ENCODE measurements around the gene NCS1. TPM values are rescaled to one million over a fixed set of nuclear protein-coding genes. Genes with fewer than 3 reads are reported as not detected.

Gene NCS1
- polyA plus RNA-seq, 3 donors: 26.1 to 31.0 (median 28.7) TPM

DNA sequence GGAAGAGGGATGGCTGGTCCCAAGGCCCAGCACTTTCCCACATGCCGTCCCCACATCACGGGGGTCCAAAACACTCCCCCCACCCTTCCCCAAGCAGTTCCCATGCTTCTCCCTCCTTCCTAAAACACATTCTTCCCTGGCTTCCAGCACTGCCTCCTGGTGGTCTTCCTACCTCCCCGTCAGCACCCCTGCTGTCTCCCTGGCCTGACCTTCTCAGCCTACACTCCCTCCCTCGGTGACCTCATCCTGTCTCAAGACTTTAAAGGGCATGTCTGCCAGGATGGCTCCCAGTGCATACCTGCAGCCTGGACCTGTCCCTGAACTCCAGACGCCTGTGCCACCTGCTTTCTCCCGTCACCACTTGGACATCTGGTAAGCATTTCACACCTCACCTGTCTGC lies 4.3 kb upstream of the NCS1 start:
- DNase-seq (ENCODE audit: extremely low read depth in 1 of 11, low read depth in 9 of 11, low spot score in 4 of 11): no peak

- no peak for DNase-seq (ENCODE audit: extremely low read depth in 1 of 11, low read depth in 9 of 11, low spot score in 4 of 11)
Observed at GRCh38 chr9:130171226-130172148, 717 bp upstream of the NCS1 start.

GRCh38 chr9:130172858-130173665 lies 858 bp downstream of the NCS1 start:
- DNase-seq (ENCODE audit: extremely low read depth in 1 of 11, low read depth in 9 of 11, low spot score in 4 of 11): no peak

GRCh38 chr9:130173666-130173983 lies 1.4 kb downstream of the NCS1 start:
- DNase-seq (ENCODE audit: extremely low read depth in 1 of 11, low read depth in 9 of 11, low spot score in 4 of 11): no peak

- DNase-seq (ENCODE audit: extremely low read depth in 1 of 11, low read depth in 9 of 11, low spot score in 4 of 11): no peak
Observed at GRCh38 chr9:130174025-130174424, 1.8 kb downstream of the NCS1 start.

DNA sequence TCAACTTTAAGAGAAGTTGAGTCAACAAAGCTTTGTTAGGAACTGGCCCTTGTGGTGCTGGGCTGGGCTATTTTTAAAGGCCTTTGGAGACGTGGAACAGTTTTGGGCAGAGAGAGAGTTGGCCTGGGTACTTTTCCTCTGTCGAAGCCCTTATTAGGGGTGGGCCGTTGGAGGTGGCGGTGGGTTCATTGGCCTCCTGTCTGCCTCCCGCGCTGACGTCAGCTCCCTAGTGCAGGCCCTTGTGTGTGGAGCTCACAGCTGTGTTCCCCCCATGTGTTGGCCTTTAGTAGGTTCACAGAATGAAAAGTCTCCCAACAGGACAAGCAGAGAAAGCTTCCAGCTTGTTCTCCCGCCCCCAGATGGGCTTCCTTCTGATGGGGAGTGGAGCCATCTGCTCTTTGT lies 2.7 kb downstream of the NCS1 start:
- DNase-seq (ENCODE audit: extremely low read depth in 1 of 11, low read depth in 9 of 11, low spot score in 4 of 11): no peak

DNA sequence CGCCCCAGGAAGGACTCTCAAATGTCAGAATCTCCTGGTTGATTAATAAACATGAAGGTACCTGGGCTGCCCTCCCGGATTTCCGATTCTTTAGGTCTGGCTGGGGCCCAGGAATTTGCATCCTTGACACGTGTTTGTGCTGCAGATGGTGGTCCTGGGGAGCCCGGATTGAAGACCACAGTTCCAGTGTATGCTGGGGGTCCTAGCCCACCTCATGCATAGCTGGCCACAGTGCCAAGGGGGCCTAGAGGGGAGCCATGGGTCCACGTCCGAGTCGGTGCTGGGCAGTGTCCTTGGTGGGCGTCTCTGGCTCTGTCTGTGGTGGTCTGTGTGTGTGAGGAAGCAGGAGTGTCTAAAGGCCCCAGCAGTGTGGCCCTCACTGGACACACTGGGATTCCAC lies 3.2 kb downstream of the NCS1 start:
- DNase-seq (ENCODE audit: extremely low read depth in 1 of 11, low read depth in 9 of 11, low spot score in 4 of 11): no peak

DNA sequence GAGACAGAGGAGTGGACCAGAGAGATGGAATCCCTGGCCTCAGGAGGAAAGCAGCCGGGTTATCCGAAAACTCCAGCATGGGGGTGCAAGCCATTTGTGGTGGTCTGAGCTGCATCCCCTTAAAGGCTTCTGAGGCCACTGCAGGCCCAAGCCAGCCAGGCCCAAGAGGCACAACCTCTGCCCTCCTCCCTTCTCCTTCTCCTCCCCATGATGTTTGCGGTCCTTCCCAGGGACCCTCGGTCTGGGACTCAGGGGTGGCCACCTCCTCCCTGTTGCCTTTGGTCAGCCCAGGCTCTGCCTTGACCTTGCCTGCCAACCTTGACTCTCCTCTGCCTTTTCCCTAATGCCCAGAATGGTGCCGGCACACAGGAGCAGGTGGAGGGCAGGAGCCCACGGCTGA lies 4.6 kb downstream of the NCS1 start:
- DNase-seq (ENCODE audit: extremely low read depth in 1 of 11, low read depth in 9 of 11, low spot score in 4 of 11): no peak

DNA sequence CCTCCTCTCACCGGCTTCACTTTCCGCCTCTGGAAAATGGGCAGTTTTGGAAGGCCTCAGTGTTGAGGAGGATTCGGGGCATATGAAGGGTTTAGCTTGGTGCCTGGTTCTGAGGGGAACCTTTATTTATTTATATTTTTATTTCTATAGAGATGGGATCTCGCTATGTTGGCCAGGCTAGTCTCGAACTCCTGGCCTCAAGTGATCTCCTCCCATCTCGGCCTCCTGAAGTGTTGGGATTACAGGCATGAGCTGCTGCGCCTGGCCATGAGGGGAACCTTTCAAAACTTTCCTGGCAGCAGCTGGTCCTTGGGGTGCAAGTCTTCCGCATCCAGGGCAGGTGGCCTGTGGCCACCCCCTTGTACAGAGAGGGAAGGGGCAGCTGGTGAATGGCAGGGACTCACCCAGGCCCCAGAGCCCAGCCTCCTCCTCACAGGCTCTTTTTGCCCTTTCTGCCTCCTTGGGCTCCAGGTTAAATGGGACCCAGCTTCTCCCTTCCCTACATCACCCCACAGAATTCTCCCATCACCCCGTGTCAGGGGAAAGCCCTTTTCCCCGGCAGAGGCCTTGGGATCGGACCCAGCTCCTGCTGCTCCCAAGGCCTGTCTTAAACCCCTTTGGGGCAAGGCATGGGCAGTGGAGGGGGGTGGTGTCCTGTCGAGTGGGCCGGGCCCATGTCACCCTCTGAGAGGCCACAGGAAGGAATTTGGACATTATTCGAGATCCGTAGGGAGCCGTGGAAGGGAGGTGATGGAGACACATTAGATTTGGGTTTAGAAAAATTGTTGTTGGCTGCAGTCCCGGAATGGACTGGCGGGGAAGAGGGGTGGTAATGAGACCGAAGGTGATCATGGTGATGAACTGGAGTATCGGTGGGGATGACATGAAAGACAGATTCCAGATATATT lies 5.9 kb downstream of the NCS1 start:
- no peak for DNase-seq (ENCODE audit: extremely low read depth in 1 of 11, low read depth in 9 of 11, low spot score in 4 of 11)

DNA sequence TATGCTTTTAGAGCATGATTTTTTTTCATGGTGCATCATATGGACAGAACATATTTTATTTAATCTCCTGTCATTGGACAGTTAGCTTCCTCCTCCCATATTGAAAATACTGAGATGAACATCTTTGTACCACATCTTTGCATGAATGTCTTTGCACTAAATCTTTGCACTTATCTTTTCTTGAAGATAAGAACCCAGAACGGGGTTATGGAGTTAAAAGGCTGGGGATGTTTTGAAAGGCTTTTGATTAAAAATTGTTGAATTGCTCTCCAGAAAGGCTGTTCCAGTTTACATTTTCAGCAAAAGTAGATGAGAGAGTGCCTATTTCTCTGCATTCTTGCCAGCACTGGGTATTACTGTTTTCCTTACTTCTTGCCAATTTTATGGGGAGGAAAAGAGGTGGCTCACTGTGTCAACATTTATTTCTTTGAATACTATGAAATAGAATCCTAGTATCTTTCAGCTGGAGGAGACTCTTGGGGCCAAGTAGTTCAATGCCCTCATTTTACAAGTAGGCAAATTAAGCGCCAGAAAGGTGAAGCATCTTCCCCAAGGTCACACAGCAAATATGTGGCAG lies 7.2 kb downstream of the NCS1 start:
- no peak for DNase-seq (ENCODE audit: extremely low read depth in 1 of 11, low read depth in 9 of 11, low spot score in 4 of 11)

- DNase-seq (ENCODE audit: extremely low read depth in 1 of 11, low read depth in 9 of 11, low spot score in 4 of 11): no peak
Observed at GRCh38 chr9:130180516-130180915, 8.3 kb downstream of the NCS1 start.

DNA sequence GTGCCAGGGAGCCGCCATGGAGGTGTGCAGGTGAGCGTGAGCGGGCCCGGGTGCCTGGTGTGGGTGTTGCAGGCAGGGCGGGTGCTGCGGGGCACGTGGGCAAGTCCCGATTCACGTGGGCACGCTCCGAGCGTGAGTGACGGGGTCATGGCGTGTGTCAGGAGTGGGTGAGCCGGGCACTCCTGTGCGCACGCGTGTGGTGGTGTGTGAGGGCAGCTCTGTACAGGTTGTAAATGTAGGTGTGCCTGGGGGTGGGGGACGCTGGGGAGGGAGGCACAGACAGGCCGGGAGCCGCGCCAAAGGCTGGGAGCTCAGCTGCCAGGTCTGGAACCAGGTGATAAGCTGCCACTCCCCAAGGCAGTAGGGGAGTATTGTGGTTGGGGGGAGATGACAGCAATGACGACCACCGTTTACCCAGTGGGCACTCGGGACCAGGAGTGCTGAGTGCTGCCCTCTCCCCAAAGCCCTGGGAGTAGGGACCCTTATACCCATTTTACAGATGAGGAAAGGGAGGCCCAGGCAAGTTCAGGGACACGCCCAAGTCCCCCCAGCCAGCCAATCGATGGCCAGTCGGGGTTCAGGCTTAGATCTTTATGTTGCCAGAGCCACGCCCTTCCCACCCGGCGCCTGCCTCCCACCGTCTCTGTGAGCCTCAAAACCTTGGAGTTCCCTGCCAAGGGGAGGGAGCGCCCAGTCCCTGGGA lies 9.6 kb downstream of the NCS1 start:
- no peak for DNase-seq (ENCODE audit: extremely low read depth in 1 of 11, low read depth in 9 of 11, low spot score in 4 of 11)

DNA sequence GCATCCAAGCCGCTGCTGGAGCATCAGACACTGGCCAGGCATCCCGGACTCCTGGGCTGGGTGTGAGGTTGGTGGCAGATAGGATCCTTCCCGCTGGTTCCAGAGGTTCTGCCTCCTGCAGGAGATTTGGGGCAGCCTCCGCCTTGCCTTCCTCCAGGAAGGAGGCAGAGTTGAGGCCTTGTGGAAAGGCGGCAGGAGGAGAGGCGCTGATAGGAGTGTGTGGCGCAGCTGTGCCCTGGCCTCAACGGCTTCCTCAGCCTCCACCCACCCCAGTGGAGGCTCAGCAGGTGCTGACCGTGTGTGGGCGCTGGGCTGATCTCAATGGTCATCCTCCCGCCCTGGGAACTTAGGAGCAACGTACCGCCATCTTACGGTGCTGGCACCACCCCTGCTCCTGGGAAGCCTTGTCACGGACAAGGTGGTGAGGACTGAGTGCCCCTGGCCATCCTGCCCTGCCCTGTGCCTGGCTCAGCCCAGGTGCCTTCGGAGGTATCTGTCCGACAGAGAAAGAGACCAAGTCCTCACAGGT lies 10.2 kb downstream of the NCS1 start:
- DNase-seq (ENCODE audit: extremely low read depth in 1 of 11, low read depth in 9 of 11, low spot score in 4 of 11): no peak

- peak in 2 of 11 donors; percentile 62 to 81 for DNase-seq (ENCODE audit: extremely low read depth in 1 of 11, low read depth in 9 of 11, low spot score in 4 of 11)
Observed at GRCh38 chr9:130183133-130183762, 11.0 kb downstream of the NCS1 start.

DNA sequence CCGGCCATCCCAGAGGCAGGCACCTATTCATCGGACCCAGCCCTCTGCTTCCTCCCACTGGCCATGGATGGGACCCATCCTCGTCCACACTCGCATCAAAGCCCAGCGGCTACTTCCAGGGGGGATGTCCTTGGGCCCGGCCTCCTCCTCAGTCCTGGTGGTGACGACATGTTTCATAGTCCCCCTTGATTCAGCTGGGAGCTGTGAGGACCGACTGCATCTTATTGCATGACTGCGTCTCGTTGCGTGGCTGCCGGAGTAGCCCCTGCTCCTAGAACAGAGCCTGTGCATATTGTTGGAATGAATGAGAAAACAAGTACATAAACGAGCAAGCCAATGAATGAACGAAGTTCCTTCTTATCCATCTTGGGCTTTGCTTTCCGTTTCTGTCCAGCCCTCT lies 12.8 kb downstream of the NCS1 start:
- no peak for DNase-seq (ENCODE audit: extremely low read depth in 1 of 11, low read depth in 9 of 11, low spot score in 4 of 11)

DNA sequence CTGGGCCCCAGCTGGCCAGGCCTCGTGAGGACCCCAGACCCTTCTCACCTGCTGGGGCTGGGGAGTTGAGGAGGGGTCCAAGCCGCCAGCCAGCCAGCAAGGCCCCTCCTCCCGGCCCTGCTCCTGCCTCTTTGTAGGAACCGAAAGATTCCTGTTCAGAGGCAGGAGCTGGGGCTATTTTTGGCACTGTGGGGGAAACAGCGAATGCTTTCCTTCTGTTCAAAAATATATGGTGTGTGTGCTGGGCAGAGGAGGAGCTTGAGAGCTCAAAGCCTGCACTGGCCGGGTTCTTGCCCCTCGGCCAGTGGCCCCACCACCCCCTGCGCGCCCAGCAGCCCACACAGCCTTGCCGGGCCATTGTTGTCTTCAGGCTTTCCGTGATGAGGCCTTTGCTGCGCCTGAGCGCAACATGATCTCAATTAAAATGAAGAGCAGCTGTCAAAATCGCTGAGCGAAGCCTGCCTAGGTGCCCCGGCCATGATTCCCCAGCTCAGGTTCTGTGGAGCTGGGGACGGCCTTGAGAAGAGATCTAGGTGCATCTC lies 13.4 kb downstream of the NCS1 start:
- DNase-seq (ENCODE audit: extremely low read depth in 1 of 11, low read depth in 9 of 11, low spot score in 4 of 11): no peak

GRCh38 chr9:130186051-130186450 lies 13.8 kb downstream of the NCS1 start:
- DNase-seq (ENCODE audit: extremely low read depth in 1 of 11, low read depth in 9 of 11, low spot score in 4 of 11): no peak

Measured in renal cortex interstitium (tissue), 11 donors.